AG09319 (cell line): ENCODE measurements around the gene SKA3.
"Not testable (repeated sequence)": the region's sequence is repeated elsewhere in the genome, so short reads cannot be mapped to it uniquely, and the experiment has no call there.

Source experiments
- DNase-seq: peaks from one replicate; pipeline ENCODE4 v3.0.0-alpha.2; 2010; ENCODE audit warnings: low read depth; ENCODE audit errors: extremely low read depth
- CTCF ChIP-seq: IDR thresholded peaks from 2 replicates; pipeline ENCODE4 v1.5.1; 2011; ENCODE audit warnings: low read depth, mild to moderate bottlenecking, inconsistent platforms, low read length, moderate library complexity

The SKA3 gene

DNA sequence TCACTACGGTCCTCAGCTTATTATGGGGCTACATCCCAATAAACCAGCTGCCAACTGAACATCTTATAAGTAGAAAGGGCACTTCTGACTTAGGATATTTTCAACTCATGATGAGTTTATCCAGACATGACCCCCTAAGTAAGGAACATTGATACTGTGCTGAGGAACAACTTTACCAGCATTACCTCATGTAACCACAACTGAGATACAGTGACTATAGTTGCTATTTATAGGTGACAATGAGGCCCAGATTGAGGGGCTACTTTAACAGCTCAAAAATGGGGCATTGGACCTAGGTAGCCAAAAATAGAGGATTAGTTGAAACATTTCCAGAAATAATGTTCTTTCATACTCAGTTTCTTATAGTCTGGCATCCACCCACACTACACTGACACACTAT lies 26.8 kb downstream of the SKA3 start:
- TF ChIP-seq CTCF = no peak
- DNase-seq = no peak

GRCh38 chr13:21148557-21149258 lies 27.6 kb downstream of the SKA3 start:
- TF ChIP-seq CTCF = no peak
- DNase-seq = no peak

DNA sequence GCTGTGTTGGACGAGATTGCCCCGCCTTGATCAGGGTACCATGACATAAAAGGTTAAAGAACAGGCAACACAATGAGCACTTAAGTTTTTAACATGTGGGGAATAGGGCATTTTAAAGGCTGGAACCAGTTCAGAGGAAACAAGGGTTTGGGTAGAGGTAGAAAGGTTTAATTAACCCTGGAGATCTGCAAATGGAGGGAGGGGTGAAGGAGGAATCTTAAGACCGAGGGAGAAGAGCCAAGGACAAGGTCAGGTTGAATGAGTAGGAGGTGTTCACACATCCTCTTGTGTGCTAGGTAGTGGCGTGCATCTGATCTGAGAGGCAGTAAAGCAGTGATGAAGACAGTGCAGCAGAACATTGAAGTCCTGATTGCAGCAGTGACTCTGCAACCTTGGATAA lies 28.5 kb downstream of the SKA3 start:
- no peak for DNase-seq

DNA sequence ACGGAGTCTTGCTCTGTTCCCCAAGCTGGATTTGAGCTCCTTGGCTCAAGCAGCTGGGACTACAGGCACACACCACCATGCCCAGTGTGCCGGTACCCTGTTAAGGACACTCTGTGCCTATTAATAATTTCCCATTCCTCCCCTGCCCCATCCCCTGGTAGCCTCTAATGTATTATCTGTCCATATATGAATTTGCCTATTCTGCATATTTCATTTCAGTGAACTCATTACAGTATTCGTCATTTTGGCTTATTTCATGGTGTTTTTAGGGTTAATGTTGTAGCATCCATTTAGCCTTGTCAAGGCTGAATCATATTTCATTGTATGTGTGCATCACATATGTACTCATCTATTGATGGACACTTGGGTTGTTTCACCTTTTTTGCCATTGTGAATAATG lies 33.6 kb downstream of the SKA3 start:
- no peak for DNase-seq
- TF ChIP-seq CTCF = no peak

More for the DNA sequence above, 28.5 kb downstream of the SKA3 start:
- no peak for TF ChIP-seq CTCF

DNA sequence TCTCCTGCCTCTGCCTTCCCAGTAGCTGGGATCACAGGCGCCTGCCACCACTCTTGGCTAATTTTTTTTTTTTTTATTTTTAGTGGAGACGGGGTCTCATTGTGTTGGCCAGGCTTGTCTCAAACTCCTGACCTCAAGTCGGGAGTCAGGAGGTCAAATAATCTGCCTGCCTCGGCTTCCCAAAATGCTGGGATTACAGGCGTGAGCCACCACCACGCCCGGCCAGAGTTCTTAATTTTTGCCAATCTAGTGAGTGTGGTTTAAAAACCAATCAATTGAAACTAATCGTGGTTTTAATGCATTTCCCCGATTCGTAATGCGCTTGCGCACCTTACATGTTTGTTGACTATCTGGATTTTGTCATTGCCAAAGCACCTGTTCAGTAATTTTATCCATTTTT lies 37.0 kb downstream of the SKA3 start:
- no peak for TF ChIP-seq CTCF
- no peak for DNase-seq

DNA sequence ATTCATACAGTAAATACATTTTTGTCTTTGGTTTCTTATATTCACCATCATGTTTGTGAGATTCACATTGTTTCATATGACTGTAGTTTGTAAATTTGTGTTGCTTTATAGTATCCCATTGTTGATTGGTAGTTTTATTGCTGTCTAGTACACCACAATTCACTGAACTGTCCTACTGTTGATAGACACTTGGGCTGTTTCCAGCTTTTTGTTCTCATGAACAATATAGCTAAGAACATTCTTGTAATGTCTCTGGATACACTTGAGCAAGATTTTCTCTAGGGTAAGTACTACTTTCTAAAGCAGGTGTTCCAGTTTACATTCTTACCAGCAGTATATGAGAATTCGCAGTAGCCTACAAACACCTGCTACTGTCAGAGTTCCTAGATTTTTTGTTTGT lies 37.8 kb downstream of the SKA3 start:
- DNase-seq = no peak
- TF ChIP-seq CTCF = no peak

DNA sequence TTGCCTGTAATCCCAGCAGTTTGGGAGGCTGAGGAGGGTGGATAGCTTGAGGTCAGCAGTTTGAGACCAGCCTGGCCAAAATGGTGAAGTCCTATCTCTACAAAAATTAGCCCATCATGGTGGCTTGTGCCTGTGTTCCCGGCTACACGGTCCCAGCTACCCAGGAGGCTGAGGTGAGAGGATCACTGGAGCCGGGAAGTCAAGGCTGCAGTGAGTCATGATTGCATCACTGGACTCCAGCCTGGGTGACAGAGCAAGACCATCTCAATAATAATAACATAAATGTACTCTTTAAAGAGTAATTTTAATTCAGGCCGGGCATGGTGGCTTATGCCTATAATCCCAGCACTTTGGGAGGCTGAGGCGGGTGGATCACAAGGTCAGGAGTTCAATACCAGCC lies 38.7 kb downstream of the SKA3 start:
- no peak for TF ChIP-seq CTCF
- no peak for DNase-seq

GRCh38 chr13:21135833-21136232 lies 40.5 kb downstream of the SKA3 start:
- not testable (repeated sequence) for DNase-seq
